Measurements from ENCODE around the gene OR7G1.

DNA sequence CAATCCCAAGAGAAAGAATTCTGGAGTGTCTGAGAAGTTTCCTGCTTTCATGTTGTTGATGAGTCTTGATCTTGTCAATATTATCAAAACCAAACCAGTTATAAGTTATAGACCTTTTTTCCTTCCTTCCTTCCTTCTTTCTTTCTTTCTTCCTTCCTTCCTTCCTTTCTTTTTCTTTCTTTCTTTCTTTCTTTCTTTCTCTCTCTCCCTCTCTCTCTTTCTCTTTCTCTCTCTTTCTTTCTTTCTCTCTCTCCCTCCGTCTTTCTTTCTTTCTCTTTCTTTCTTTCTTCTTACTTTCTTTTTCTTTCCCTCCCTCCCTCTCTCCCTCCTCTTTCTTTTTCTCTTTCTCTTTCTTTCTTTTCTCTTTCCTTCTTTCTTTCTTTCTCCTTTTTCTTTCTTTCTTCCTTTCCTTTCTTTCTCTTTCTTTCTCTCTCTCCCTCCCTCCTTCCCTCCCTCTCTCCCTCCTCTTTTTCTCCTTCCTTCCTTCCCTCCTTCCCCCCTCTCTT, 11.4 kb upstream of the OR7G1 start, which contains the start of gene OR7G3:
- TF ChIP-seq EZH2 (IDR thresholded peaks at IDR 0.05; ENCODE audit: borderline replicate concordance, low read length), result no peak
- TF ChIP-seq, protein P1, sequence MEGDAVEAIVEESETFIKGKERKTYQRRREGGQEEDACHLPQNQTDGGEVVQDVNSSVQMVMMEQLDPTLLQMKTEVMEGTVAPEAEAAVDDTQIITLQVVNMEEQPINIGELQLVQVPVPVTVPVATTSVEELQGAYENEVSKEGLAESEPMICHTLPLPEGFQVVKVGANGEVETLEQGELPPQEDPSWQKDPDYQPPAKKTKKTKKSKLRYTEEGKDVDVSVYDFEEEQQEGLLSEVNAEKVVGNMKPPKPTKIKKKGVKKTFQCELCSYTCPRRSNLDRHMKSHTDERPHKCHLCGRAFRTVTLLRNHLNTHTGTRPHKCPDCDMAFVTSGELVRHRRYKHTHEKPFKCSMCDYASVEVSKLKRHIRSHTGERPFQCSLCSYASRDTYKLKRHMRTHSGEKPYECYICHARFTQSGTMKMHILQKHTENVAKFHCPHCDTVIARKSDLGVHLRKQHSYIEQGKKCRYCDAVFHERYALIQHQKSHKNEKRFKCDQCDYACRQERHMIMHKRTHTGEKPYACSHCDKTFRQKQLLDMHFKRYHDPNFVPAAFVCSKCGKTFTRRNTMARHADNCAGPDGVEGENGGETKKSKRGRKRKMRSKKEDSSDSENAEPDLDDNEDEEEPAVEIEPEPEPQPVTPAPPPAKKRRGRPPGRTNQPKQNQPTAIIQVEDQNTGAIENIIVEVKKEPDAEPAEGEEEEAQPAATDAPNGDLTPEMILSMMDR (IDR thresholded peaks at IDR 0.05; ENCODE audit: low read length), result no peak
